ENCODE results near the gene ABHD3. TPM values are rescaled to one million over a fixed set of nuclear protein-coding genes. Genes with fewer than 3 reads are reported as not detected.

The ABHD3 gene
- polyA plus RNA-seq, 1 donor from 2014 or later = 7.9 TPM

GRCh38 chr18:21727702-21728101 is 23.1 kb upstream of the ABHD3 start:
- no peaks in the 10 kb centered on the region for H3K36me3 ChIP-seq (ENCODE audit: insufficient read depth, low read length)
- no peaks in the 10 kb centered on the region for H4K20me1 ChIP-seq (ENCODE audit: insufficient read depth)
- H3K9ac ChIP-seq (ENCODE audit: low read length) = no peak overlapping the region
- H3K9me2 ChIP-seq (ENCODE audit: insufficient read depth, low read length) = no peaks in the 10 kb centered on the region
- no peak overlapping the region for H3K27ac ChIP-seq (ENCODE audit: low read length)
- H3K4me3 ChIP-seq (ENCODE audit: low read length) = no peak overlapping the region
- no peaks in the 10 kb centered on the region for H3K9me3 ChIP-seq (ENCODE audit: low read length)
- TF ChIP-seq RAD21 (conservative IDR thresholded peaks at IDR 0.05) = no peak
- TF ChIP-seq, protein P1, sequence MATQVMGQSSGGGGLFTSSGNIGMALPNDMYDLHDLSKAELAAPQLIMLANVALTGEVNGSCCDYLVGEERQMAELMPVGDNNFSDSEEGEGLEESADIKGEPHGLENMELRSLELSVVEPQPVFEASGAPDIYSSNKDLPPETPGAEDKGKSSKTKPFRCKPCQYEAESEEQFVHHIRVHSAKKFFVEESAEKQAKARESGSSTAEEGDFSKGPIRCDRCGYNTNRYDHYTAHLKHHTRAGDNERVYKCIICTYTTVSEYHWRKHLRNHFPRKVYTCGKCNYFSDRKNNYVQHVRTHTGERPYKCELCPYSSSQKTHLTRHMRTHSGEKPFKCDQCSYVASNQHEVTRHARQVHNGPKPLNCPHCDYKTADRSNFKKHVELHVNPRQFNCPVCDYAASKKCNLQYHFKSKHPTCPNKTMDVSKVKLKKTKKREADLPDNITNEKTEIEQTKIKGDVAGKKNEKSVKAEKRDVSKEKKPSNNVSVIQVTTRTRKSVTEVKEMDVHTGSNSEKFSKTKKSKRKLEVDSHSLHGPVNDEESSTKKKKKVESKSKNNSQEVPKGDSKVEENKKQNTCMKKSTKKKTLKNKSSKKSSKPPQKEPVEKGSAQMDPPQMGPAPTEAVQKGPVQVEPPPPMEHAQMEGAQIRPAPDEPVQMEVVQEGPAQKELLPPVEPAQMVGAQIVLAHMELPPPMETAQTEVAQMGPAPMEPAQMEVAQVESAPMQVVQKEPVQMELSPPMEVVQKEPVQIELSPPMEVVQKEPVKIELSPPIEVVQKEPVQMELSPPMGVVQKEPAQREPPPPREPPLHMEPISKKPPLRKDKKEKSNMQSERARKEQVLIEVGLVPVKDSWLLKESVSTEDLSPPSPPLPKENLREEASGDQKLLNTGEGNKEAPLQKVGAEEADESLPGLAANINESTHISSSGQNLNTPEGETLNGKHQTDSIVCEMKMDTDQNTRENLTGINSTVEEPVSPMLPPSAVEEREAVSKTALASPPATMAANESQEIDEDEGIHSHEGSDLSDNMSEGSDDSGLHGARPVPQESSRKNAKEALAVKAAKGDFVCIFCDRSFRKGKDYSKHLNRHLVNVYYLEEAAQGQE (IDR thresholded peaks at IDR 0.05; ENCODE audit: borderline replicate concordance) = no peak
- no peak for TF ChIP-seq TAF1 (IDR thresholded peaks at IDR 0.05; ENCODE audit: low read depth)
- TF ChIP-seq, protein P2, sequence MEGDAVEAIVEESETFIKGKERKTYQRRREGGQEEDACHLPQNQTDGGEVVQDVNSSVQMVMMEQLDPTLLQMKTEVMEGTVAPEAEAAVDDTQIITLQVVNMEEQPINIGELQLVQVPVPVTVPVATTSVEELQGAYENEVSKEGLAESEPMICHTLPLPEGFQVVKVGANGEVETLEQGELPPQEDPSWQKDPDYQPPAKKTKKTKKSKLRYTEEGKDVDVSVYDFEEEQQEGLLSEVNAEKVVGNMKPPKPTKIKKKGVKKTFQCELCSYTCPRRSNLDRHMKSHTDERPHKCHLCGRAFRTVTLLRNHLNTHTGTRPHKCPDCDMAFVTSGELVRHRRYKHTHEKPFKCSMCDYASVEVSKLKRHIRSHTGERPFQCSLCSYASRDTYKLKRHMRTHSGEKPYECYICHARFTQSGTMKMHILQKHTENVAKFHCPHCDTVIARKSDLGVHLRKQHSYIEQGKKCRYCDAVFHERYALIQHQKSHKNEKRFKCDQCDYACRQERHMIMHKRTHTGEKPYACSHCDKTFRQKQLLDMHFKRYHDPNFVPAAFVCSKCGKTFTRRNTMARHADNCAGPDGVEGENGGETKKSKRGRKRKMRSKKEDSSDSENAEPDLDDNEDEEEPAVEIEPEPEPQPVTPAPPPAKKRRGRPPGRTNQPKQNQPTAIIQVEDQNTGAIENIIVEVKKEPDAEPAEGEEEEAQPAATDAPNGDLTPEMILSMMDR (IDR thresholded peaks at IDR 0.05; ENCODE audit: poor library complexity, severe bottlenecking) = no peak
- no peak for TF ChIP-seq EP300 (conservative IDR thresholded peaks at IDR 0.05; ENCODE audit: poor library complexity, severe bottlenecking)
- H3K27me3 ChIP-seq (ENCODE audit: insufficient read depth, low read depth, low read length) = no peaks in the 10 kb centered on the region
- H2AFZ ChIP-seq (ENCODE audit: low read depth, low read length) = no peak overlapping the region
- no peaks in the 10 kb centered on the region for H3K79me2 ChIP-seq (replicated peaks; ENCODE audit: insufficient read depth, low read length)
- H3F3A ChIP-seq (ENCODE audit: insufficient read depth, low read length, poor library complexity, severe bottlenecking) = no peaks in the 10 kb centered on the region
- no peak overlapping the region for H3K4me2 ChIP-seq (ENCODE audit: low read length)

DNA sequence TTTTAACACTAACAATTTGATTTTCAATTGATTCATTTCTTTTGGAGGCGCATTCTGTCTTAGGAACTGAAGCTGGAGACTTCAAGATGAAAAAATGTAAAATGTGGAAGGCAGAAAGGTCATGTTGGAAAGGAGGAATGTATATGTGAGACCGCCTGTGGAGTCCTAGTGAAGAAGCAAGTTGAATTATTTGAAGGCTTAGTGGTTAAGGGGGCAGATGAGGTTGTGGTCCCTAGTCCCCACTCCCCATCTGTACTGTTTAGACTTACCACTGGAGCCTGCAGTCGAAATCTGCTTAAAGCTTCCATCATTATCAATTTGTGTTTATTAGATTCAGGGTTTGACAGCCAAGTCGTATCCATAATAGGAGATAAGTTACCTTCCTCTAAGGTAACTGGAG is 20.6 kb upstream of the ABHD3 start:
- TF ChIP-seq SMC3 (conservative IDR thresholded peaks at IDR 0.05; ENCODE audit: poor library complexity) (no peak), RAD21 (conservative IDR thresholded peaks at IDR 0.05) (no peak)
- Histone ChIP-seq H3K9me2 (ENCODE audit: insufficient read depth, low read length) (no peaks in the 10 kb centered on the region), H3K4me3 (ENCODE audit: low read length) (no peak overlapping the region), H3K79me2 (replicated peaks; ENCODE audit: insufficient read depth, low read length) (no peaks in the 10 kb centered on the region), H3K9me3 (ENCODE audit: low read length) (no peaks in the 10 kb centered on the region), H3K36me3 (ENCODE audit: insufficient read depth, low read length) (no peaks in the 10 kb centered on the region), H3K27ac (ENCODE audit: low read length) (no peak overlapping the region), H2AFZ (ENCODE audit: low read depth, low read length) (no peak overlapping the region), H3K9ac (ENCODE audit: low read length) (no peak overlapping the region), H3F3A (ENCODE audit: insufficient read depth, low read length, poor library complexity, severe bottlenecking) (no peaks in the 10 kb centered on the region), H3K27me3 (ENCODE audit: insufficient read depth, low read depth, low read length) (no peaks in the 10 kb centered on the region), H3K4me2 (ENCODE audit: low read length) (no peak overlapping the region), H4K20me1 (ENCODE audit: insufficient read depth) (no peaks in the 10 kb centered on the region)

- Histone ChIP-seq H3K36me3 (ENCODE audit: insufficient read depth, low read length) (no peaks in the 10 kb centered on the region), H3K9me2 (ENCODE audit: insufficient read depth, low read length) (no peaks in the 10 kb centered on the region), H3K4me3 (ENCODE audit: low read length) (no peak overlapping the region), H3K79me2 (replicated peaks; ENCODE audit: insufficient read depth, low read length) (no peaks in the 10 kb centered on the region), H2AFZ (ENCODE audit: low read depth, low read length) (no peak overlapping the region), H3K9me3 (ENCODE audit: low read length) (no peaks in the 10 kb centered on the region), H3F3A (ENCODE audit: insufficient read depth, low read length, poor library complexity, severe bottlenecking) (no peaks in the 10 kb centered on the region), H3K27me3 (ENCODE audit: insufficient read depth, low read depth, low read length) (no peaks in the 10 kb centered on the region), H3K4me2 (ENCODE audit: low read length) (no peak overlapping the region), H3K9ac (ENCODE audit: low read length) (no peak overlapping the region), H3K27ac (ENCODE audit: low read length) (no peak overlapping the region), H4K20me1 (ENCODE audit: insufficient read depth) (no peaks in the 10 kb centered on the region)
- TF ChIP-seq, protein P2 (IDR thresholded peaks at IDR 0.05; ENCODE audit: poor library complexity, severe bottlenecking) = no peak
- TF ChIP-seq EP300 (conservative IDR thresholded peaks at IDR 0.05; ENCODE audit: poor library complexity, severe bottlenecking) = no peak
- no peak for TF ChIP-seq MXI1 (conservative IDR thresholded peaks at IDR 0.05; ENCODE audit: poor library complexity, severe bottlenecking)
- TF ChIP-seq RAD21 (conservative IDR thresholded peaks at IDR 0.05) = no peak
- TF ChIP-seq POLR2AphosphoS5 (IDR thresholded peaks at IDR 0.05) = no peak
- TF ChIP-seq, protein P1 (IDR thresholded peaks at IDR 0.05; ENCODE audit: borderline replicate concordance) = no peak
- TF ChIP-seq EZH2 (IDR thresholded peaks at IDR 0.05; ENCODE audit: borderline replicate concordance, insufficient read depth, low read length, poor library complexity, severe bottlenecking) = no peak
- no peak for TF ChIP-seq SMC3 (conservative IDR thresholded peaks at IDR 0.05; ENCODE audit: poor library complexity)
- TF ChIP-seq TAF1 (IDR thresholded peaks at IDR 0.05; ENCODE audit: low read depth) = no peak
Measured at GRCh38 chr18:21722687-21723086, 18.1 kb upstream of the ABHD3 start.

Data from neural cell (in vitro differentiated cells).